Activated T-cell treated with anti-CD3 and anti-CD28 coated beads for 48 hours (primary cell): ENCODE data around the gene TSN.

Source experiments
- DNase-seq: peaks from one replicate; pipeline ENCODE4 v3.0.0-alpha.2; 2020; ENCODE audit warnings: low read depth

Gene TSN

GRCh38 chr2:121746071-121746578, 9.3 kb upstream of the TSN start:
- DNase-seq, result peak; percentile 46

- no peak for DNase-seq
Measured at GRCh38 chr2:121748202-121748601, 7.2 kb upstream of the TSN start.

GRCh38 chr2:121754851-121755236, 607 bp upstream of the TSN start:
- DNase-seq, result no peak

- DNase-seq, result no peak
Measured at GRCh38 chr2:121764681-121765228, 9.3 kb downstream of the TSN start.

GRCh38 chr2:121766624-121767023, 11.2 kb downstream of the TSN start:
- no peak for DNase-seq

- DNase-seq, result no peak
Measured at GRCh38 chr2:121768143-121768755, 12.8 kb downstream of the TSN start.

GRCh38 chr2:121771976-121772742, 16.7 kb downstream of the TSN start:
- no peak for DNase-seq

GRCh38 chr2:121774235-121774634, 18.8 kb downstream of the TSN start:
- no peak for DNase-seq

GRCh38 chr2:121776361-121776760, 20.9 kb downstream of the TSN start:
- no peak for DNase-seq

GRCh38 chr2:121776885-121777698, 21.6 kb downstream of the TSN start:
- DNase-seq, result no peak

GRCh38 chr2:121777699-121778058, 22.2 kb downstream of the TSN start:
- DNase-seq, result no peak

- DNase-seq, result no peak
Measured at GRCh38 chr2:121778741-121779487, 23.5 kb downstream of the TSN start.

- no peak for DNase-seq
Measured at GRCh38 chr2:121783180-121783579, 27.7 kb downstream of the TSN start.

- no peak for DNase-seq
Measured at GRCh38 chr2:121788685-121789084, 33.2 kb downstream of the TSN start.

- DNase-seq, result no peak
Measured at GRCh38 chr2:121790276-121790956, 35.0 kb downstream of the TSN start.

GRCh38 chr2:121791290-121791689, 35.8 kb downstream of the TSN start:
- DNase-seq, result no peak

- DNase-seq, result no peak
Measured at GRCh38 chr2:121791801-121792221, 36.4 kb downstream of the TSN start.

GRCh38 chr2:121793816-121794215, 38.4 kb downstream of the TSN start:
- DNase-seq, result no peak

GRCh38 chr2:121794233-121794632, 38.8 kb downstream of the TSN start:
- DNase-seq, result no peak

GRCh38 chr2:121796239-121796638, 40.8 kb downstream of the TSN start:
- DNase-seq, result no peak

- DNase-seq, result no peak
Measured at GRCh38 chr2:121798617-121799016, 43.2 kb downstream of the TSN start.
